Mesodermal cell (in vitro differentiated cells): ENCODE measurements around the gene FRMD4A.

Experiments
- H3K27ac ChIP-seq: 2 replicates; pipeline ENCODE4 v1.7.0; 2013; ENCODE audit warnings: mild to moderate bottlenecking, low read depth, low read length, moderate library complexity; ENCODE audit not compliant: severe bottlenecking
- H3K36me3 ChIP-seq: 2 replicates; pipeline ENCODE4 v1.7.1; 2013; ENCODE audit warnings: mild to moderate bottlenecking, low read length, moderate library complexity; ENCODE audit not compliant: control insufficient read depth, insufficient read depth
- H3K4me1 ChIP-seq: one replicate; pipeline ENCODE4 v1.7.1; 2013; ENCODE audit warnings: mild to moderate bottlenecking, low read length; ENCODE audit not compliant: insufficient read depth, control insufficient read depth, poor library complexity, severe bottlenecking
- H3K4me3 ChIP-seq: 2 replicates; pipeline ENCODE4 v1.7.0; 2013; ENCODE audit warnings: low read length, control low read depth, mild to moderate bottlenecking; ENCODE audit not compliant: insufficient read depth, poor library complexity, severe bottlenecking; ENCODE audit errors: extremely low read depth
- H3K9me3 ChIP-seq: 2 replicates; pipeline ENCODE4 v1.7.1; 2013; ENCODE audit warnings: mild to moderate bottlenecking, low read length, moderate library complexity; ENCODE audit not compliant: control insufficient read depth
- WGBS, 2 experiments: methylation state at CpG; one replicate each; pipeline ENCODE4 v1.1.5; 2013; ENCODE audit warnings: missing lambda C conversion rate in 2 of 2; ENCODE audit not compliant: insufficient coverage in 2 of 2; 5-methylcytosine and 5-hydroxymethylcytosine counted together

Gene FRMD4A

GRCh38 chr10:13984647-13985155 lies 346.0 kb downstream of the FRMD4A start:
- 83 to 89% methylated on average over 6 to 7 of the region's 7 CpGs for WGBS, 2 experiments
- peaks cover 18% of the 10 kb centered on the region for H3K4me1 ChIP-seq
- no peaks in the 10 kb centered on the region for H3K9me3 ChIP-seq
- H3K36me3 ChIP-seq = no peaks in the 10 kb centered on the region
- no peak overlapping the region for H3K4me3 ChIP-seq
- peak overlapping the region; percentile 55 for H3K27ac ChIP-seq

- 77 to 94% methylated on average over 4 to 6 of the region's 9 CpGs for WGBS, 2 experiments
Measured at GRCh38 chr10:13983035-13983434, 347.7 kb downstream of the FRMD4A start.

GRCh38 chr10:13978533-13979115 lies 352.1 kb downstream of the FRMD4A start:
- no peaks in the 10 kb centered on the region for H3K9me3 ChIP-seq
- no peak overlapping the region for H3K4me3 ChIP-seq
- H3K4me1 ChIP-seq = peaks cover 14% of the 10 kb centered on the region
- no peaks in the 10 kb centered on the region for H3K36me3 ChIP-seq
- 100% methylated on average over 1 to 2 of the region's 4 CpGs for WGBS, 2 experiments
- no peak overlapping the region for H3K27ac ChIP-seq

More at GRCh38 chr10:13983035-13983434, 347.7 kb downstream of the FRMD4A start:
- peaks cover 19% of the 10 kb centered on the region for H3K4me1 ChIP-seq
- no peaks in the 10 kb centered on the region for H3K36me3 ChIP-seq
- no peak overlapping the region for H3K27ac ChIP-seq
- H3K9me3 ChIP-seq = no peaks in the 10 kb centered on the region
- no peak overlapping the region for H3K4me3 ChIP-seq

GRCh38 chr10:13977861-13978532 lies 352.7 kb downstream of the FRMD4A start:
- 90% methylated on average over 2 of the region's 3 CpGs; no CpG with 5 or more reads in 1 of the 2 experiments for WGBS, 2 experiments
- peaks cover 20% of the 10 kb centered on the region for H3K4me1 ChIP-seq
- no peaks in the 10 kb centered on the region for H3K9me3 ChIP-seq
- no peak overlapping the region for H3K4me3 ChIP-seq
- no peaks in the 10 kb centered on the region for H3K36me3 ChIP-seq
- no peak overlapping the region for H3K27ac ChIP-seq

- H3K4me1 ChIP-seq = peaks cover 51% of the 10 kb centered on the region
- no peaks in the 10 kb centered on the region for H3K36me3 ChIP-seq
- no peaks in the 10 kb centered on the region for H3K9me3 ChIP-seq
- peak overlapping the region; percentile 6 for H3K27ac ChIP-seq
- no peak overlapping the region for H3K4me3 ChIP-seq
- WGBS, 2 experiments = 96% methylated on average over 3 of the region's 4 CpGs; no CpG with 5 or more reads in 1 of the 2 experiments
Measured at GRCh38 chr10:13973742-13974141, 357.0 kb downstream of the FRMD4A start.

GRCh38 chr10:13972609-13973008 lies 358.1 kb downstream of the FRMD4A start:
- H3K4me3 ChIP-seq = no peak overlapping the region
- WGBS, 2 experiments = 92% methylated on average over 2 of the region's 4 CpGs; no CpG with 5 or more reads in 1 of the 2 experiments
- peaks cover 48% of the 10 kb centered on the region for H3K4me1 ChIP-seq
- no peaks in the 10 kb centered on the region for H3K9me3 ChIP-seq
- no peaks in the 10 kb centered on the region for H3K36me3 ChIP-seq
- H3K27ac ChIP-seq = peak overlapping the region; percentile 74

- Histone ChIP-seq H3K27ac (peak overlapping the region; percentile 74), H3K36me3 (no peaks in the 10 kb centered on the region), H3K4me3 (no peak overlapping the region), H3K9me3 (no peaks in the 10 kb centered on the region), H3K4me1 (peaks cover 48% of the 10 kb centered on the region)
- 73 to 82% methylated on average over 9 of the region's 10 CpGs for WGBS, 2 experiments
Measured at GRCh38 chr10:13971601-13972475, 358.9 kb downstream of the FRMD4A start.

GRCh38 chr10:13970957-13971353 lies 359.8 kb downstream of the FRMD4A start:
- 96 to 97% methylated on average over 11 of the region's 12 CpGs for WGBS, 2 experiments
- H3K4me1 ChIP-seq = peaks cover 42% of the 10 kb centered on the region
- no peaks in the 10 kb centered on the region for H3K9me3 ChIP-seq
- no peak overlapping the region for H3K27ac ChIP-seq
- no peak overlapping the region for H3K4me3 ChIP-seq
- H3K36me3 ChIP-seq = no peaks in the 10 kb centered on the region

- H3K4me3 ChIP-seq = no peak overlapping the region
- 86 to 87% methylated on average over 10 to 12 of the region's 18 CpGs for WGBS, 2 experiments
- no peaks in the 10 kb centered on the region for H3K36me3 ChIP-seq
- H3K4me1 ChIP-seq = peaks cover 41% of the 10 kb centered on the region
- no peaks in the 10 kb centered on the region for H3K9me3 ChIP-seq
- no peak overlapping the region for H3K27ac ChIP-seq
Measured at GRCh38 chr10:13970236-13970956, 360.3 kb downstream of the FRMD4A start.

GRCh38 chr10:13969792-13970140 lies 361.0 kb downstream of the FRMD4A start:
- Histone ChIP-seq H3K27ac (no peak overlapping the region), H3K4me3 (no peak overlapping the region), H3K4me1 (peaks cover 41% of the 10 kb centered on the region), H3K9me3 (no peaks in the 10 kb centered on the region), H3K36me3 (no peaks in the 10 kb centered on the region)
- 100% methylated on average over 1 of the region's 3 CpGs; no CpG with 5 or more reads in 1 of the 2 experiments for WGBS, 2 experiments
